HG03135 (cell line): ENCODE data around the gene MRPS21.
"Not testable (repeated sequence)": the region's sequence is repeated elsewhere in the genome, so short reads cannot be mapped to it uniquely, and the experiment has no call there.

Source experiments
- ATAC-seq: cut with Tn5 transposase; IDR thresholded peaks from one replicate; pipeline ENCODE4 v1.9.1; 2021; ENCODE audit warnings: mild to moderate bottlenecking, moderate library complexity; ENCODE audit not compliant: unreplicated experiment

The MRPS21 gene

DNA sequence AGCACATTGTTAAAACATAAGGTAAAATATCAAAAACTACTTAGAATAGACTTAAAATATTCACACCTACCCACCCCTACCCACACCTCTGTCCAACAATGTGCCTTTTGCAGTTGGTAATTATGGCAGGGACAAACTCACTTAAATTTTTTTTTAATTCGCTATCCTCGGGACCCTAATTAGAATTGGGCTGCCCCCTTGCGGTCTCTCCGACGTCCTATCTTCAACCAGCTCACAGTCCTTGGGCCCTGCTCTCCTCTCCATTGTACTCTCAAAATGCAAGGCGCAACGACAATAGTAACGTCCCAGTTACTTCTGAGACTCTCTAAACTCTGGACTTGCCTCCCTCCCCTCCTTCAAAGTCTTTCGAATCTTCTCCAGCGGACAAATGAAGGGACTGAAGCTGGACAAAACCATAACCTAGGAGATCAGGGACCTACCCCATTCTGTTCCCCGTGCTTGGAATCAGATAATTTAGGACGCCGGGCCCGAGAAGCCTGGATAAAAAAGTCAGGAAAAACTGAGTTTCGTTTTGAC is 12.4 kb upstream of the MRPS21 start:
- ATAC-seq: no peak

GRCh38 chr1:150281758-150282557 is 11.7 kb upstream of the MRPS21 start, which contains the start of gene CIART:
Gene CIART, plus strand, starts transcription at chr1:150282554. Its CDS starts 714 bp downstream, at chr1:150283268.
- no peak for ATAC-seq

- no peak for ATAC-seq
Measured at GRCh38 chr1:150282558-150282958, 11.1 kb upstream of the MRPS21 start.

DNA sequence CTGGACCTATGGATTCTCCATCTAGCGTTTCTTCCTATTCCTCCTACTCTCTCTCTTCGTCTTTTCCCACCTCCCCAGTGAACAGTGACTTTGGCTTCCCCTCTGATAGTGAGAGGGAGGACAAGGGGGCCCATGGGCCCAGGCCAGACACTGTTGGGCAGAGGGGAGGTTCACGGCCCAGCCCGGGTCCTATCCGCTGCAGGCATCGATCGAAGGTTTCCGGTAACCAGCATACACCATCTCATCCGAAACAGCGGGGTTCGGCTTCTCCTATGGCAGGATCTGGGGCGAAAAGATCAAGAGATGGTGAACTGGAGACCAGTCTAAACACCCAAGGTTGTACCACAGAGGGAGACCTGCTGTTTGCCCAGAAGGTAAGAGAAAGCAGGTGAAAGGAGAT is 10.4 kb upstream of the MRPS21 start:
- ATAC-seq: no peak

DNA sequence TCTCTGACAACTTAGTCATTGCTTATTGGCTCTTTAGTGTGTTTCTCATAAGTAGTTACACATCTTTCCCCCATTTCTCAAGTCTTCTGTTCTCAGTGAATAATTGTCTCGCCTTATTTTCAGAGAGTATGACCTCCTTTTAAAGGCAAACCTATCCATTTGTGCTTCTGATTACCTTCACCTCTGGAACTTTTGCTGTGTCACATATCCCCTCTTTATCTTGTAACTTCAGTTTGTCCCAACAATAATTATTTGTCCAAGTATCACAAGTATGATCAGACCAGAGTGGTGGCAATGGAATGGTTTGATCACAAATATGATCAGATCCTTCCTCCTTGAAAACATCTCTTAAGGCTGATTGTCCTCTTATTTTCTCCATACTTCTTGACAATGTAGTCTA is 5.3 kb upstream of the MRPS21 start:
- ATAC-seq: no peak

DNA sequence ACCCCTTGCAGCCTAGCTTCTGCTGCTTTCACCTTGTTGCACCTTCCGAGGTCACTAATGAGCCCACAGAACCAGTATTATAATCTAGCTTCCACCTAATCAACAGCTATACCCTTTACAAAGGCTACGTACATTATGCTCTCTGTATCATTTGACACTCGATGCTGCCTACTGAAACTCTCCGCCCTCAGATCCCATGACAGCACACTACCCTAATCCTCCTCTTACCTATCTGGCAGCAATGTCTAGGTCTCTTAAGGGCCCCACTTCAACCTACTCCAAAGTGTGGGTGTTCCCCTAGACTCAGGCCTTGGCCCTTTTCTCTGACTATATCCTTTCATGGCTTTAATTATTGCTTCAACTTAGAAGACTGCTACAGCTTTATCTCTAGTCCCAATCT is 4.8 kb upstream of the MRPS21 start:
- no peak for ATAC-seq

DNA sequence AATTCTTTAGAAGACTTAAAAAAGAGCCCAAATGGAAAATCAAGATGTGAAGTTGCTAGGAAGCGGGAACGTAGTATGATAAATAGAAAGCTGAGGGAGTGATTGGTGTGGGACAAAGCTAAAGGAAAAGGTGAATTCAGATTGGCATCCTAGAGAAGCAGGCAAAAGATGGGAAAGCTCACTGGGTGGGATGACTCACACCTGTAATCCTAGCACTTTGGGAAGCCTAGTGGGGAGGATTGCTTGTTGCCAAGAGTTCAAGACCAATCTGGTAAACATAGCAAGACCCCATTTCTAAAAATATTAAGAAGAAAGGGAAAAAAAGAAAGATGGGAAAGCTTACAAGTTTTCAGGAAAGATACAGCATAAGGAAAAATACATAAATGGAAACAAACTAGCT is 1.8 kb downstream of the MRPS21 start:
- no peak for ATAC-seq

- no peak for ATAC-seq
Measured at GRCh38 chr1:150299716-150300115, 6.1 kb downstream of the MRPS21 start.

DNA sequence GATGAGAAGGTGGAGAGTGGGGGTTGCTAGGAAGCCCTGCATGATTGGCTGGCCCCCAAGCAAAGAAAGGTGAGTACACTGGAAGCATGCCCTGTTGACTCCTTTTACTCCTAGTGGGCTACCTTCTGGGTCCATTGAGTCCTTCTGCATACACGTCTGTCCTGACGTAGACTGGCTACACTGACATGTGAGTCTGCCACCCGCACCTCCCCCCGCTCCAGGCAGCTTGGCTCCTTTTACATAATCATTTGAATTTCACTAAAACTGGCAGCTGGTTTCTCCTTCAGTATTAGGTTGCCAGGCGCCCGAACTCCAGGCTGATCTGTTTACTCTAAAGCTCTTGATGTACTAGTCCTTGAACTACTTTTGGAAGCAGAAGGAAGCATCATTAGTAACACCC is 8.7 kb downstream of the MRPS21 start:
- ATAC-seq: no peak

- ATAC-seq: no peak
Measured at GRCh38 chr1:150302902-150303301, 9.2 kb downstream of the MRPS21 start.

- not testable (repeated sequence) for ATAC-seq
Measured at GRCh38 chr1:150308585-150308984, 14.9 kb downstream of the MRPS21 start.

DNA sequence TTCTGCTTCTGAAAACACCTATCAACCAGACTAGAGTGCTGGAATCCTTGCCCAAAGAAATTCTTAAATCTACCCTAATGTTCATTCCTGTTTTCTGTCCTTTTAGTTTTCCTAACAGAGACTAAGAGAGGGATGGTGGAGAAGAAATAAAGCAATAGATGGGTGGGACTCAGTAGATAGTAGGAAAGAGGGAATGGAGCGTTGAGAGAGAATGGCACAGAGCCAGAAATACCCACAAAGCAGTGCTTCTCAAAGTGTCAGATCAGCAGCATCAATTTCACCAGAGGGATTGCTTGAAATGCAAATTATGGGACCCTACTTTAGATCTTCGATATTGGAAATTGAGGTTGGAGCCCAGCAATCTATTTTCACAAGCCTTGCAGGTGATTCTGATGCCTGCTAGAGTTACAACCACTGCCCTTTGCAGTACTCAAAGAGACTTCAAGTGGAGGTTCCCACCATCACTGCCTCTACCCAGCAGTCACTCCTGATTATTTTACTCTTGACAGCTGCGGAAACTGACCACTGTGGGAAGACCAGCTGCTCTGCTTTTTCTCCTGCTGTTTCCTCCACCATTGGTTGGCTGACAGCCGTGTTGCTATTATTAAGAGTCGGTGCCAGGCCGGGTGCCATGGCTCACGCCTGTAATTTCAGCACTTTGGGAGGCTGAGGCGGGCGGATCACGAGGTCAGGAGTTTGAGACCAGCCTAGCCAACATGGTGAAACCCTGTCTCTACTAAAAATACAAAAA is 16.3 kb downstream of the MRPS21 start:
- no peak for ATAC-seq

GRCh38 chr1:150311762-150312161 is 18.1 kb downstream of the MRPS21 start:
- ATAC-seq: no peak

DNA sequence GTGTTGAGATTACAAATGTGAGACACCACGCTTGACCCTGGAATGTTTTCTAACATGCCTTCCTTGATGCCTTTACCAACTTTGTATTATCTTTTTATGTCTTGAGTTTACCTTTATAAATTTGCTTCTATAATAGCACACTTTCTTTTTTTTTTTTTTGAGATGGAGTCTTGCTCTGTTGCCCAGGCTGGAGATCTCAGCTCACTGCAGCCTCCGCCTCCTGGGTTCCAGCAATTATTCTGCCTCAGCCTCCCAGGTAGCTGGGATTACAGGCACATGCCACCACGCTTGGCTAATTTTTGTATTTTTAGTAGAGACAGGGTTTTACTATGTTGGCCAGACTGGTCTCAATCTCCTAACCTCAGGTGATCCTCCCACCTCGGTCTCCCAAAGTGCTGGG is 21.0 kb downstream of the MRPS21 start:
- not testable (repeated sequence) for ATAC-seq

GRCh38 chr1:150320667-150320978 is 27.0 kb downstream of the MRPS21 start:
- no peak for ATAC-seq

- ATAC-seq: no peak
Measured at GRCh38 chr1:150321826-150322166, 28.1 kb downstream of the MRPS21 start.

- no peak for ATAC-seq
Measured at GRCh38 chr1:150322310-150322709, 28.6 kb downstream of the MRPS21 start.

GRCh38 chr1:150332651-150333290 is 39.1 kb downstream of the MRPS21 start:
- ATAC-seq: no peak

DNA sequence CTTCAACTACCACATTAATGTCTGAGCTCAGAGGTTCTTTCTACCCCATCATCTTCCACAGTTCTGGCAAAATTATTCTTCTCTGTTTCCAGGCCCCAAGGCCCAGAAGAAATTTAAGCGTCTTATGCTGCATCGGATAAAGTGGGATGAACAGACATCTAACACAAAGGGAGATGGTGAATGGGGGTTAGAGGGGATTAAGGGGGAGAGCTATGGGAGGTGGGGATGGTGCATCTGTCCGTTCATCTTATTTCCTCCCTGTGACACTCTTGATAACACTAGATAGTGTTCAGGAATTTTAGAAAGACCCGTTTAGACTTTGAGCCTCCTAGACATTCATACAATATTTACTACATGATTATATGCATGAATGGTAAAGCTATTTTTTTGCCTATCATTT is 52.7 kb downstream of the MRPS21 start:
- ATAC-seq: no peak

GRCh38 chr1:150352866-150353265 is 59.2 kb downstream of the MRPS21 start:
- ATAC-seq: no peak
